Ramos (cell line): ENCODE data around the gene RUNDC3A.

ENCODE experiments used
- in situ Hi-C: fragments of 300-500 bp; cut with MboI; formaldehyde crosslinking; loops from one replicate; pipeline ENCODE4 v1.14.3; 2022; ENCODE audit warnings: low sequenced_read_pairs; ENCODE audit not compliant: unreplicated experiment

Gene RUNDC3A

DNA sequence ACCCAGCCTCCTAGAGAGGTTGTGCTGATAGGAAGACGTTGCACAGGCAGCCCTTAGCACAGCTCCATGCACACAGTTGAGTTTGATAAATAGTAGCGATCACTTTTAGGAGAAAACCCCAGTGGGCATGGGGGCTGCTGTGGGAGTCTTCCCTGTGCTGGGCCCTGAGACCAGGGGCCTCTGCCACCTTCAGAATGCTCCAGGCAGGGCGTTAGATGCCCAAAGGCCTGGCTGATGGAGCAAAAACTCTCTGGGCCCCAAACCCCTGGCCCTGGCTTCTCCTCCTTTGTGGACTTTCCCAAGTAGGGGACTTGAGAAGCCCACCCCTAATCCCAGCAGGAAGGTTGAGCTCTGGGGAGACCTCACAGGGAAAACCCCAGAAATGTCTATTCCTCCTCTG is 26.1 kb upstream of the RUNDC3A start:
- in situ Hi-C loops = no loop called here

DNA sequence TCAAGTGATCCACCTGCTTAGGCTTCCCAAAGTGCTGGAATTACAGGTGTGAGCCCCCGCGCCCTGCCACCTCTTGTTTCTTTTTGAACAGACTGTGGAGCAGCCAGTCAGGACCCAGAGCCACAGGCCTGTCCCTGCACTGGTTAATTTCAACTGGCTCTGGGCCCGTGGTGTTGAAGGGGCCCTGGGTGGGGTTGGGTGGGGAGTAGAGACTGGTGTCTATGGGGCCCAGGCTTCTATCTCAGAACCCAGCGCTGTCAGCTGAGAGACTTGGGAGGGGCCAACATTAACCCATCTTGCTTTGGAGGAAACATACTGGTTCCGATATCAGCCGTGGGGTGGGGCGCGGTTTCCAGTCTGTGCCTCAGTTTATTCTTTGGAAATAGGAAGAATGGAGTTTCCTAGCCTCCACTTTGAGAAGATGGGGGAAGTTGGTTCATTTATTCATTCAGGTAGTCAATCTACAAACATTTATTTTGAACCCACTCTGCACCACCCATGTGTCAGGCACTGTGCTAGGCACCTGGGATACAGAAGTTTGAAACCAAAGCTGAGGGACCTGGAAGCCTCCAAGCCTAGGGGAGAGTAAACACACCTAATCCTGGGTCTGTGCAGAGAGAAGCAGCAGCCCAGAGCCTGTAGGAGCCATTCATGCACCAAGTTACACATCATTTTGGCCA is 24.9 kb upstream of the RUNDC3A start:
- in situ Hi-C loops = no loop called here

DNA sequence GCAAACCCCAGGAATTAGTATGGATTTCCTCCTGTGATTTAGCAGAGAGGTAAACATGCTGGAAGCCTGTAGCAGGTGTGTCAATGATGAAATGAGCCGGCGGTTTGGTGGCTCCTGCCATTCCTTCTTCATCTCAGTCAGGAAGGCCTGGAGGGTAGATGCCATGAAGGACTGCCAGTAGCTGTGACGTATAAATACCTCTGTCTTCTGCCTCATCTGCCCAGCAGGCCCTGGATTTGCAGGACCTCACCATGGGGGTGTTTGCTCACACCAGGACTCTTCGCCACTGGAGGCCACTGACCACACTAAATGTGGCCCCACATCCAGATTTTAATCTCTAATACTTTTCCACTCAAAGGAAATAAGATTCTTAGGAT is 24.4 kb upstream of the RUNDC3A start:
- in situ Hi-C loops = no loop called here

DNA sequence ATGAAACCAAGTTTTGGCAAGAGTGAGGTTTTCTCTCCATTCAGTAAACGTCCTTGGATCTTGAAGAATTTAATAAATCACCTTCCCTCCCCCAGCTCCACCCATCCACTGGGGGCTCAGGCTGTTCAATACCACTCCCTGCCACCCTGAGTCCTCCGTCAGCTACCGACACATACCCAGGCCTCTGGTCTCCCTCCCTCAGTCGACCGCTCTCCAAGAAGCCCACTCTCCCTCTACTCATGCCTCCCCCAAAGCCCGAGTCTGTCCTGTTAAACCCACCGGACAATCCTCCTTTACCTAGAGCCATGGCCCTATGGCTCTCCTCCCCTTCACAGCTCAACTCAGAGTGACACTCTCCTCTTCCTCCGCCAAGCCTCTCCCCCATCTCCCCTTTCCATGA is 20.8 kb upstream of the RUNDC3A start:
- in situ Hi-C loops = no loop called here

DNA sequence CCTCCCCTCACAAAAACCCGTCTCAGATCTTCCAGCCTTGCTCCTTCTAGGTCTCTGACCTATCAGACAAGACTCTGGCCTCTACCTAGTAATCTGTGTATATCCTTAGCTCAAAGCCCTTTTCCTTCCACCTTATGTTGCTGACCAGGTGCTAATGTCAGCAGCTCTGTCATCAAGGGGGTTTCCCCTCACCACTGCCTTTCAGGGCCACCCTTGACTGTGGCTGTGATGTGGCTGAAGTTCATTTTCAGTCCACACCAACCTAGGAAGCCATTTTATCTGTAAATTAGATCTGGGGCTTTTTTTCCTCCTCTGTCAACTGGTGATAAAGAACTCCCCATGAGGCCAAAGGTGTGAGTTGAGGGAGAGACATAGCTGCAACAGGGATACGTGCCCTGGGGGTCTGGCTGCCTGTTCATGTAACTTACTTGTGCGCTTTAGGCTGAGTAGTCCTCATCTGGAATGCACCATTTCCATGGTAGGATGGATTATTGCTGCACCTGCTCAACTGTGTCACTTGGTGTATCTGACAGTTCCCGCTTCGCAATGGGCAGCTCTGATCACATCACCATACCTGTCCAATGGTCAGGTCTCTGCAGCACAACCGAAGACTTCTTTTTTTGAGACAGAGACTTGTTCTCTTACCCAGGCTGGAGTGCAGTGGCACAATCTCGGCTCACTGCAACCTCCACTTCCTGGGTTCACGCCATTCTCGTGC is 14.7 kb upstream of the RUNDC3A start:
- in situ Hi-C loops = no loop called here

GRCh38 chr17:44297975-44298374 is 10.4 kb upstream of the RUNDC3A start:
- in situ Hi-C loops = no loop called here

- in situ Hi-C loops = no loop called here
Measured at GRCh38 chr17:44304651-44305050, 3.8 kb upstream of the RUNDC3A start.

- in situ Hi-C loops = no loop called here
Measured at GRCh38 chr17:44307387-44308186, 814 bp upstream of the RUNDC3A start.

- in situ Hi-C loops = no loop called here
Measured at GRCh38 chr17:44308865-44309264, 464 bp downstream of the RUNDC3A start.

DNA sequence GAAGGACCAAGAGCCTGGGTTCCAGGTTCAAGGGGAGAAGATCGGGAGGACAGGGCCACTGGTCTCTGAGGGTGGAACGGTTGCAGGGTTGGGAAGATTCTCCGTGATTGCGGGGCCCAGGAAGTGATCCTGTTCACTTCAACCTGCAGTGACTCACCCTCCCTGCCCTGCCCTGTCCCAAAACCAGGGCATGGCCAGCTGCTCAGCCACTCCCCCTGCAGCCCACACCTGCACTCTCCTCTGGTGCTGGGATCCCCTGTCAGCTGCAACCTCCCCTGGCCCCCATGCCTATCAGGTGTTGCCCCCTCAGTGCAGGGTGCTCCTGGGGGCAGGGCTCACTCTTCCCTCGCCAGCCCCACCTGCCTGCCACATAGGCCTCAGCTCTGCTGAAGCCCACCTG is 1.1 kb downstream of the RUNDC3A start:
- in situ Hi-C loops = no loop called here

GRCh38 chr17:44310188-44310587 is 1.8 kb downstream of the RUNDC3A start:
- in situ Hi-C loops = no loop called here

- in situ Hi-C loops = no loop called here
Measured at GRCh38 chr17:44310609-44311376, 2.4 kb downstream of the RUNDC3A start.

- in situ Hi-C loops = no loop called here
Measured at GRCh38 chr17:44311562-44312181, 3.3 kb downstream of the RUNDC3A start.

DNA sequence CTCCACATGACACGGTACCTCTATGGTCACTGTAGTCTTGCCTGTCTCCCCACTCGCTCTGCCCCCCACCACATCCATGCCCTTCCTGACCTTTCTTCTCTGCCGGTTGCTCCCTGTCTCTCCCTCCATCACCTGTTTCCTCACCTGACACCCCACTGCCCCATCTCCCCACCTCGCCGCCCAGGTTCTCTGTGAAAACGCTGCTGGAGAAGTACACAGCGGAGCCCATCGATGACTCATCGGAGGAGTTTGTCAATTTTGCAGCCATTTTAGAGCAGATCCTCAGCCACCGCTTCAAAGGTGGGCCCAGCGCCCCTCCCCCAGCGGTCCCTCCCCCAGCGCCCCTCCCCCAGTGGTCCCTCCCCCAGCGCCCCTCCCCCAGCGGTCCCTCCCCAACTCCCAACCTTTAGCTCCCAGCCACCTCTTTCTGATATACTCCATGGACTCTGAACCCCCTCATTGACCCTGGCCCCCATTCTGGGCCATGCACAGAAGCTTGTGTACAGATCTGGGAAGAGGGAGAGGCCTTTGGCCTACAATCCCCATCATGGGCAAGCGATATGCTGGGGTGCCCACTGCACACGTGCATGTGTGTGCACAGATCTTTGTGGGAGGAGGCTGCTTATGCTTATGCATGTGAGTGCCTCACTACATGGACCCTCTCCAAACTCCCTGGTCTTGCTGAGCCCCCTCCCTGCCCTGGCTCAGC is 4.1 kb downstream of the RUNDC3A start:
- in situ Hi-C loops = no loop called here

DNA sequence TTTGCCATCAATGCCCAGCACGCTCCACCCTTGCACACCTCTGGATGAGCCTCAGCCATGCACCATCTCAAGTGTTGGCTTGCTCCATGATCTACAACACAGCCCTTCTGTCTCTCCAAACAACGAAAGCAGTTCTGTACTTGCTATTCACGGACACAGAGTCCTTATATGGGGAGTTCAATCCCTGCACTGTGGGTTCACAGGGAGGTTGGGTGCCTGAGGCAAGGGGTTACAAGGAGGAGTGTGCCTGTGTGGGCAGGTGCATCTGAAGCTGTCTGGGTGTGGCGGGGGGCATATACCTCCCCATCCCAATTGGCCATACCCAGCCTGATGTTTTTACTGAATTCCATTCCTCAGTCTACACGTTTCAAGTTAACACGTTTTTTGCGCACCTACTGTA is 5.6 kb downstream of the RUNDC3A start:
- in situ Hi-C loops = no loop called here

DNA sequence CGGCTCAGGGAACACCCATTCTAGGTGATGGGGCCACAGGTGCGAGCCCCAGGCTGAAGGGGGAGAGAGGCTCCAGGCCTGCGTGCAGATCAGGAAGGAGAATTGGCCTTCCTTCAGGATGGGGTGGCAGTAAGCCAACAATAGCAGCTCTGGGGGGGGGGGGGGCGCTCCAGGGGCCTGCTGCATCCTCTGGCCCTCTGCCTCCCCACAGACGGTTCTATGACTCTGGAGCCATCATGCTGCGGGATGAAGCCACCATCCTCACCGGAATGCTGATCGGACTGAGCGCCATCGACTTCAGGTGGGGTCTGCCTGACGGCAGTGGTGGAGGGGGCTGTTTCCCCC is 6.1 kb downstream of the RUNDC3A start:
- in situ Hi-C loops = no loop called here

GRCh38 chr17:44314869-44315661 is 6.7 kb downstream of the RUNDC3A start:
- in situ Hi-C loops = no loop called here

DNA sequence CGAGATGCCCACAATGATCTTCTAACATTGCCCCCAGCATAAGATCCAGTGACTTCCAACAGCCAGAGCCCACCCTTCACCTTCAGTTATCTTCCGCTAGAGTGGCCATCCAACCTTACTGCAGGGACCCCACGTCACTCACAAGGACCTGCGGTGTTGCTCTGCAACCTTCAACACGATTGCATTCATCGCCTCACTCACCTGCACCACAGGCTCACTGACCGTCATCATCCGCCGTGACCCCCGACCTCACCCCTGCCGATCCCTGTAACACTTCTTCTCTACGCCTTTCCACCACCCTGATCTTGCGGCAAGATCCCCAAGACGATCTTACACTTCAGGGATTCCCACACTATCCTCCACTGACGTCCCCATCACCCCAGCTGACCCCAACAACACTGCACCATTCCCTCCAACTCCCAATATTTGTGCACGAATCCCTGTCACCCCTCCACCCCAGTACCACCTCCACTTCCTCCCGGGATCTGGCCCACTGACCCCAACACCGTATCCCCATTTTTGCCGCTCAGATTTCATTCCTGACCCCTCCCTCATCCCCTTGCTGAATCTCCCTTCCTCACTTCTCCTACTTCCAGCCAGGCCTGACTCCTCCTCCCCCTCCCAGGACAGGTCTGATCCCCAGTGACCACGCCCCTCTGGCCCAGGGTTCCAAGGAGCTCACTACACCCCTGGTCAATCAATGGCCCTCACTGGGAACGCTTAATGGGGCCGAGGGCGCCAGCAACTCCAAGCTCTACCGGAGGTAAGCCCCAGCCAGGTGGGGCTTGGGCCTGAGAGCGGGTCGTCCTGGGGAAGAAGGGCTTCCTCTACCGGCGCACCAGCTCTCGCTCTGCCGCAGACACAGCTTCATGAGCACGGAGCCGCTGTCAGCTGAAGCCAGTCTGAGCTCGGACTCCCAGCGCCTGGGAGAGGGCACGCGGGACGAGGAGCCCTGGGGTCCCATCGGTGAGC is 7.6 kb downstream of the RUNDC3A start:
- in situ Hi-C loops = no loop called here
